NK-92 (cell line): Measurements from ENCODE around the gene HIRA.
"Not testable (repeated sequence)": the region's sequence is repeated elsewhere in the genome, so short reads cannot be mapped to it uniquely, and the experiment has no call there.

Source experiments
- DNase-seq: peaks from one replicate; lab custom pipeline; 2025; ENCODE audit not compliant: unreplicated experiment; lab: John Stamatoyannopoulos, UW

The HIRA gene

DNA sequence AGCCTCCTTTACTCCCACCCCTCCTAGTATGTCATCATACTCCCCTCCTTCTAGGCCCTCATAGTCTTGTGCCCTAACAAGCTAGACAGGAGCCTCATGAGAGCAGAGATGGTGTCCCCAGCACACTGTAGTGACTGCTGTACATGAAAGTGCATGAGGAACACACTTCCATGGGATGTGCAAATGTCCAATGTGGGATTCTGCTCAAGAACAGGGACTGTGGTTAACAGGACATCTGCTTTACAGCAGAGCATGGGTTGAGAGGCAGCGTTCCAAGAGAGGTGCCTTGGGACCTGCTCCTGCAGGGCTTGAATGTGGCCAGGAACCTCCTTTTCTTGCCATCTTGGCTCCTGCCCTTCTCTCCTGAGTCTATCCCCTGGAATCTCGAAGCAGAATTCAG, 45.3 kb downstream of the HIRA start:
- no peak for DNase-seq

DNA sequence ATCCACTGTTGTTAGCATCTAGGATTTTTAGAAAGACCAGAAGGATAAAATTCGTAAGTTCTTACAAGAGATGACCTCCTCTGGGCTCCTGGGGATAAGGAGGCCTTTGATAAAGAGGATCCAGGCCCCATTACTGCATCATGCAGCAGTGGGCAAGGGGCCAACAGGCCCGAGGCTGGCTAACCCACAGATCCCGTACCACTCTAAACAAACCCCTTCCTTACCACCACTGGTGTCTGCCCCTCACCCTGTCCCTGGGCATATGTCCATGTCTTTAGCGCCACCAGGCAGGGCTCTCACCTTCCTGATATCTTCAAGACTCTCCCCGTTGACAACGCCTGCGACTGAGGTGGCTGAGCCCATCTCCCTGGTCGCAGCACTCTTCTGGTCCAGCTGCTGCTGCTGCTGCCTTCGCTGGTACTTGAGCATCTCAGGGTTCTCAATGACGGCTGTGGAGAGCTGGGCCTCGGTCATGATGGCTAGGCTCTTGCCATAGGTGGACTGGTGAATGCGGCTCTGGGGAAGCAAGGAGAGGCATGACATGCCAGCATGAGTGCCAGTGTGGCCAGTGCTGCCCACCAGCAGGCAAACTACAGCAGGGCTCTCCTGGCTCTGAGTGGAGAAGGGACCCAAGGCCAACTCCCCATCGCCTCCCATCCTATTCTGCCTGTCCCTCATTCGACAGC, 46.2 kb downstream of the HIRA start:
- no peak for DNase-seq

DNA sequence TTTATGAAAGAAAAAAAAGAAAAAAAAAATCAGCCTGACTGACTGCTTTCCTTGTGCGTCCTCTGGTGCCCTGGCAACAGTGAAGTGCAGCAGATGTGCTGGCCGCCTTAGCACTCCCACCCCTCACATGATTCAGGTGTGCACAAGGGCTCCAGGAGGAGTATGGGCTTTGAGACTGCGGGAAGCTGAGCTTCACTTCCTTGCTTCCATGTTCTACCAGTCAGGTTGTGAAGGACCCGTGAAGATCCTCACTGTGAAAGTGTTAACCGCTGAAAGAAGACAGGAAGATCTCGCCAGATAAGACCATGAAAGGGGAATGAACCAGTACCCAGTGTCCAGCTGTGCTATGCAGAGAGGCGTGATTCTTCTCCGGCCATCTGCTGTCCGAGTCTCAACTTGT, 48.2 kb downstream of the HIRA start:
- no peak for DNase-seq

DNA sequence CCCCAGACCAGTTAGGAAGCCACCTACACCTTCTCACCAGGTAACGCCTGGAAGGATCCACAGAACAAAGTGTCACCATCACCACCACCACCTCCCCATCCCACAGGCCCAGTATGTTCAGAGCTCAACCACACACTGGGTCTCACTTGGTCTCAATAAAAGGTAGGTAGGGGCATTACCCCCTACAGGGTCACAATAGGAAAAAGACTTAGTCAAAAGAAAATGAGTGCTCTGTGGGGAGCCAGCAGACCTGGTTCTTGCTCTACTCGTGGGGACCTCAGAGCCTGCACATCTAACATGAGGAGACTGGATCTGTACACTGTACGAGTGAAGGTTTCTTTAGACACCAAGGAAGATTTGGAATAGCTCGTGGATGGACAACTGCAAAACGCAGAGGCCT, 49.3 kb downstream of the HIRA start:
- DNase-seq = no peak

DNA sequence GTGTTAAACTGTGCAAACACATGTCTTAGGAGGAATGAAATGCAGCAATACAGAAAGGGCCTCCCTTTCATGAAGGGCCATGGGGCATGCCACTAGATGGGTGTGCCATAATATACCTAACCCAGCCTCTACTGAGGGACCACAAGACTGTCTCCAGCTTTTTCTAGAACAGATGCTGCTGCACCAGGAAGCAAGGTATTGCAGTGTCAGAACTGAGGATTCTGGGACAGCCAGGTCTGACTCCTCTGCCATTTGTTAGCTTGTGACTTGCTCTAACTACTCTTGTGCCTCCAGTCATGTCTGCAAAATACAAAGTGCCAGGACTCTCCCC, 53.2 kb downstream of the HIRA start:
- DNase-seq = no peak

- DNase-seq = no peak
These were observed 53.8 kb downstream of the HIRA start for GRCh38 chr22:19377565-19378343.

GRCh38 chr22:19376971-19377370, 54.6 kb downstream of the HIRA start:
- no peak for DNase-seq

DNA sequence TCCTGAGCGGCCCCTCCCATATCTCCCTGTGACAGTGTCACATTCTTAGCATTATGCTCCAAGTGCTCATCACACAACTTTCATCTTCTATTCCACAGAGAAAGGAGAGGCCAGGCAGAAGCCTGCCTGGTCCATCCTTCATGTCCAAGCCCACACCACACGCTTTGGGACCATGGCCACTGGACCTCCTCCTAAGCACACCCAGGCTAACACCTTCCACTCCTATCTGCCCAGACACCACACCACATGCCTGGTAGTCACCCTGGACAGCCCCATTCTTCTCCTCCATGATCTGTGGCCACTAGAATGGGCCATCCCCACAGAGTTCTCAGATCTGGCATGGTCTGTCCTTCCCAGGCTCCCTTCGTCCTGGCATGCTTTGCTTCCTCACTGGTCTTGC, 55.3 kb downstream of the HIRA start:
- DNase-seq = no peak

DNA sequence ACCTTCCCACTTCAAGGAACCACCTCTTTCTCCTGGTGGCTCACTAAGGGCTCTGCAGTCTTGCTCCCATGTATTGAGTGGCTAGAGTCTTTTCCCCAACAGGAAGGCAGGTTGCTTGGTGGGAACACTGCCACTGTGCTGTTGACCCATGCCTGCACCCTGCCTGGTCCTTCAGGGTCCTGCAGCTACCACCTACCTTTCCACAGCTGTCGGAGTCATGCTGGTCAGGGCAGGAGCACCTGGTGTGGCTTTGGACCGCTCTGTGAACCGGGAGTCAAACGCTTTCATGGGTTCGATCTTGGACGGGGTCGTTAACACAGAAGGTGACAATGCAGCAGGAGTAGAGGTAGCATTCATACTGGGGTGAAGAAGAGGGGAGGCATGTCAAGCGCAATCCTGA, 56.1 kb downstream of the HIRA start:
- no peak for DNase-seq

DNA sequence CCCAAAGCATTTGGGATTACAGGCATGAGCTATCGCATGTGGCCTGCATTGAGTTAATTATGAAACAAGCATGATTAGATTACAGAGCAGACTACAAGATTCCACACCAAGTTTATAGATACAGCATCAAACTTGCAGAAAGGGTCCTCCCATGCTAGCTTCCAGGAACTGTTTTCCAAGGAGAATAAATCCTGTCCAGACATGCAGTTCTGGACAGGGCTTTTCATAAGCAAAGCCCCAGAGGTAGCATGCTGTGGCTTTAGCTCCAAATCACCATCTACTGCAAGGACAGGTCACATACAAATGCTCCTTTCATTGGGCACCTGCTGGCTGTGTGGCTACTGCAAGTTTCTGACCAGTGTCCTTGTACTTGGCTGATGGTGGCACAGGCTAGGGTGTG, 57.1 kb downstream of the HIRA start:
- DNase-seq = no peak

DNA sequence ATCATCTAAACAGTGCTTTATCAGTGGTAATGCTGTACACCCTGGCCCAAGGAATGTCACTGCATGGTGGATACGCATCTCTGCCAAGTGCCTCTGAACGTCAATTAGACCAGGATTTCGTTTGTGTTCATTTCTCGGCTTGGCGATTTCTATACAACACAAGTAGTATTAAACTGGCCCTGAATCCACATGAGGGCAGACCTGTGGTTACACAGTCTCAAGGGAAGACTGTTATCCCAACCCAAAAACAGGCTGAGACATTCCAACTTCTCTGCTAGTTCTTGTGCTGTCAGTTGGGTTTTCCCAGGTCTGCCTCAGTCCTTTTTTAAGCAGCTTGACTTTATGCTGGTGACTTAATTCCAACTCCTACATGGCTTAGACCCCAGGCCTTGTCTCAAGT, 58.1 kb downstream of the HIRA start:
- DNase-seq = no peak

- no peak for DNase-seq
These were observed 59.6 kb downstream of the HIRA start for GRCh38 chr22:19371893-19372292.

DNA sequence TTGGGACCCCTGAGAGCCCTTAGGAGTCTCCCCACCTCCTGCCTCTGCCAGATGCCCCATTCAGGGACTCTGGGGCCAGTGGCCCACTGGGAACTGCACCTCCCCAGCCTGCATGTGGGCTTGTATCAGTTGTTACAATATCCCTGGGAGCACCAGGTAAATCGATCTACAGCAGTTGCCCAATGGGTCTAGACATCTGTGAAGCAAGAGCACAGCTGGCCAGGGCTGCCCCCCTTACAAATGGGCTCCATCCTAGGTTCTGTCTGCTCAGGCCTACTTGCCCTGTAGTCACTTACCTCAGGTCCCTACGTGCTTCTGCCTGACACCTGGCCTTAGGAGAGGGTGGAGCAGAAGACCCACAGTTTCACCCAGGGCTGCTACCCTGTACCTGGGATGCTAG, 62.7 kb downstream of the HIRA start:
- DNase-seq = no peak

DNA sequence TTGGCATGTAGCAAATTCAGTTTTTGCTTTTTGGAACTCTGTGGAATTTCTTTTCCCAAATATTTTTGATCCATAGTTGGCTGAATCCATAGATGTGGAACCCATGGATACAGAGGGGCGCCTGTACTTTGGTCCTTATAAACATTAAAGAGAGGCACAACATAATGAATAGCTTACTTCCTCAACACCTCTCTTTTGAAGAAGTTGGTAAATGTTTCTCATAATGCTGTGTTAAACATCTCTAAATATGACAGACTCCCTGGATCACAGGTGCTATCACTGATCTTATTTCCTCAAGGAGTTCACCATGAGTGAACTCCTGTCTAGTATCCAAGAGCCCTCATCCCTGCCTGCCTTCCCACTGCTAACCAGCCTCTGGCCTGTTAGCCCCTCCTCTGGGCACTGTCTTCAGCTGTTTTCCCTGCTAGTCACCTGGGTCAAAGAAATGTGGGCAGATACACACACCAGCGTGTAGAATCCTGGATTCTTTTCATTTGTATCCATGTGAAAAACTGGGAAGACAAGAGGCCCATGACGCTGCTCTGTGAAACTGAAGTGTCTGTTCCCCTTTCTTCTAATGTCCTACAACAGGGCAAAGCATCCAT, 63.7 kb downstream of the HIRA start:
- no peak for DNase-seq

GRCh38 chr22:19363541-19363940, 68.0 kb downstream of the HIRA start:
- not testable (repeated sequence) for DNase-seq

- DNase-seq = no peak
These were observed 69.9 kb downstream of the HIRA start for GRCh38 chr22:19361501-19362103.

DNA sequence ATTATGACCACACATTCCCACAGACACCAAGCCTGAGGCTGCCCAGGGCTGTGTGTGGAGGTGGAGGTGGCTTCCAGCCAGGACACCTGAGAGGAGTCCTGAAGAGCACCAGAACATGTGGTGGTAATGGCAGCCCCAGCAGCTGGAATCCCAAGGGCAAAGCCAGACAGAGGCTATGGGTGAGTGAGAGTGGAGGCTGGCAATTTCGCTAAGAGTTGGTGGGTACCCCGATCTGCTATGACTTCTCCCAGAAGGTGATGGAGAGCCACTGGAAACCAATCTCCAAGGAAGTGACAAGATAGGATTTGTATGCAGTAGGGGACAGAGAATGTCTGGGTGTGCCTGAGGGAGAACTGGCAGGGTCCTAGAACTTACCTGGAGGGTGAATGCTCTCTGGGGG, 70.7 kb downstream of the HIRA start:
- DNase-seq = no peak

- DNase-seq = no peak
These were observed 71.2 kb downstream of the HIRA start for GRCh38 chr22:19360300-19360792.

GRCh38 chr22:19359554-19360299, 71.8 kb downstream of the HIRA start:
- DNase-seq = no peak

- no peak for DNase-seq
These were observed 72.6 kb downstream of the HIRA start for GRCh38 chr22:19358703-19359553.
